HG03575 (cell line): ENCODE results near the gene PUS1.

Source experiments
- ATAC-seq: cut with Tn5 transposase; IDR thresholded peaks from one replicate; pipeline ENCODE4 v1.9.1; 2021; ENCODE audit not compliant: unreplicated experiment, insufficient number of reproducible peaks, low FRiP score; ENCODE audit errors: extremely low read depth

PUS1 gene

GRCh38 chr12:131927110-131928079 lies 1.7 kb upstream of the PUS1 start:
- ATAC-seq: no peak

DNA sequence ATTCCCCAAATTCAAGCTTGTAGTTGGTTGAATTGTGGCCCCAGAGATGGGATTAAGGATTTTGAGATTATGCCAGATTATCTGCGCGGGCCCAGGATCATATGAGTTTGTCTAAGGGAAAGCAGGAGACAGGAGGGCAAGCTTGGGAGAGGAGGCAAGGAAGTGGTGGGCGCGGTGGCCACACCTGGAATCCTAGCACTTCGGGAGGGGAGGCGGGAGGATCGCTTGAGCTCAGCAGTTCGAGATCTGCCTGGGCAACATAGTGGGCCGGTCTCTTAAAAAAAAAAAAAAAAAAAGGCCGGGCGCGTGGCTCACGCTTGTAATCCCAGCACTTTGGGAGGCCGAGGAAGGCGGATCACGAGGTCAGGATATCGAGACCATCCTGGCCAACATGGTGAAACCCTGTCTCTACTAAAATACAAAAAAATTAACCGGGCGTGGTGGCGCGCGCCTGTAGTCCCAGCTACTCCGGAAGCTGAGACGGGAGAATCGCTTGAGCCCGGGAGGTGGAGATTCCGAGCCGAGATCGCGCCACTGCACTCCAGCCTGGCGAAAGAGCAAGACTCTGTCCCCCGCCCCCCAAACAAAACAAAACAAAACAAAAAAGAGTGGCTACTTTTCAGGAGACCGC lies 881 bp upstream of the PUS1 start:
- no peak for ATAC-seq

DNA sequence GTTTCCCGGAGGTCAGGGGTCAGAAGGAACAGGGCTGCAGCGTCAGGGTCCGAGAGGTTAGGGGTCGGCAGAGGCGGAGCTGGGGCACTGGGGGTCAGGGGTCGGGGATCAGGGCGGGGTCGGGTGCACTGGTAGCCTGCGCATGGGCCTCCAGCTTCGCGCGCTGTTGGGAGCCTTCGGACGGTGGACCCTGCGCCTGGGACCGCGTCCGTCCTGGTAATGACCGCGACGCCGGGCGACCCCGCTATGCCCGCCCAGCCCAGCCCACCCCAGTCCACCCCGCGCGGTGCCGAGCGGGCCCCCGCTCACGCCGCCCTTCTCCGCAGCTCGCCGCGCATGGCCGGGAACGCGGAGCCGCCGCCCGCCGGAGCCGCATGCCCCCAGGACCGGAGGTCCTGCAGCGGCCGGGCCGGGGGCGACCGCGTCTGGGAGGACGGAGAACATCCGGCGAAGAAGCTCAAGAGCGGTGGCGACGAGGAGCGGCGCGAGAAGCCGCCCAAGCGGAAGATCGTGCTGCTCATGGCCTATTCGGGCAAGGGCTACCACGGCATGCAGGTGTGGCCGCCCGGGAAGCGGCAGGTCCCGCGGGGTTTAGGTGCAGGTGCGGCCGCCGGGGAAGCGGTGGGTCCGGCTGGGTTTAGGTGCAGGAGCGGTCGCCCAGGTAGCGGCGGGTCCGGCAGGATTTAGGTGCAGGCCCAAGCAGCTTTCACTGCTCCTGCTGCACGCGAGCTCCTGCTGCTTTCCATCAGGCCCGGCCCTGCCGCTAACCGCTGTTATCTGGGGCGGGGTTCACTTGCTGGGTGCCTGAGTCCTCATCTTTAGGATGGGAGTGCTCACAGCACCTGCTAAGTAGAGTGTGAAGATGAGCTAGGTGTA lies 743 bp downstream of the PUS1 start:
- no peak for ATAC-seq

GRCh38 chr12:131930510-131930909 lies 1.4 kb downstream of the PUS1 start:
- ATAC-seq: no peak

DNA sequence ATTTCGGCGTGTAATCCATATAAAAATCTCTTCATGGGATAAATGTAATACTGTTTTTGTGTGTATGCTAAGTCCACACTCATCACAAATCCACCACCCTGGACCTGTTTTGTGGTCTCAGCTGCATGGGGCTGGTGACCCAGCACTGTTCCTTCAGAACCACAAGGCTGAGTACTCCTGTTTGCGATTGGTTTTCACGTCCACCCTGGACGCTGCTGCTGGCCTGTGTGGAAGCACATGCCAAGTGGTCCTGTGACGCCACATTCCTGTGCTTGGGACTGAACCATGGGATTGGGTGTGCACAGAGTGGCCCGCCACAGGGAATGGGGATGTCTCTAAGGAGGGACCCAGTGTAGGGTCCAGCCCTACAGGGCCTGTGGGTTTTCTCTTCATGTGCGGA lies 4.3 kb downstream of the PUS1 start:
- ATAC-seq: no peak

- ATAC-seq: no peak
These were observed 5.5 kb downstream of the PUS1 start for GRCh38 chr12:131934535-131934934.

GRCh38 chr12:131938082-131938481 lies 9.0 kb downstream of the PUS1 start:
- ATAC-seq: no peak

GRCh38 chr12:131939007-131939406 lies 9.9 kb downstream of the PUS1 start:
- no peak for ATAC-seq

GRCh38 chr12:131940141-131940547 lies 11.1 kb downstream of the PUS1 start:
- no peak for ATAC-seq

DNA sequence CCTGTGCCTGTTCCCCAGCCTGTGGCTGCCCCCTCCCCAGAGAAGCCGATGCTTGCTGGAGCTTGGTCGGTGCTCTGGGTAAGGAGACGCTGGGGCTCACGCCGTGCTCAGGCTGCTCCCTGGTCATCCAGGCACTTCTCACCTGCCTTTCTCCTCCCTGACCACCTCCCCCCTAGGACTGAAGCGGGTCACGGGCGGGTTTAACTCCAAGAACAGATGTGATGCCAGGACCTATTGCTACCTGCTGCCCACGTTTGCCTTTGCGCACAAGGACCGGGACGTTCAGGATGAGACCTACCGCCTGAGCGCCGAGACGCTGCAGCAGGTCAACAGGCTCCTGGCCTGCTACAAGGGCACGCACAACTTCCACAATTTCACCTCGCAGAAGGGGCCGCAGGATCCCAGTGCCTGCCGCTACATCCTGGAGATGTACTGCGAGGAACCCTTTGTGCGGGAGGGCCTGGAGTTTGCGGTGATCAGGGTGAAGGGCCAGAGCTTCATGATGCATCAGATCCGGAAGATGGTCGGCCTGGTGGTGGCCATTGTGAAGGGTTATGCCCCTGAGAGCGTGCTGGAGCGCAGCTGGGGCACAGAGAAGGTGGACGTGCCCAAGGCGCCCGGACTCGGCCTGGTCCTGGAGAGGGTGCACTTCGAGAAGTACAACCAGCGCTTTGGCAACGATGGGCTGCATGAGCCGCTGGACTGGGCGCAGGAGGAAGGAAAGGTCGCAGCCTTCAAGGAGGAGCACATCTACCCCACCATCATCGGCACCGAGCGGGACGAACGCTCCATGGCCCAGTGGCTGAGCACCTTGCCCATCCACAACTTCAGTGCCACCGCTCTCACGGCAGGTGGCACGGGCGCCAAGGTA lies 12.3 kb downstream of the PUS1 start:
- no peak for ATAC-seq

GRCh38 chr12:131941987-131942341 lies 12.9 kb downstream of the PUS1 start:
- no peak for ATAC-seq

GRCh38 chr12:131942671-131943070 lies 13.6 kb downstream of the PUS1 start:
- ATAC-seq: no peak

GRCh38 chr12:131943389-131943788 lies 14.3 kb downstream of the PUS1 start:
- no peak for ATAC-seq

GRCh38 chr12:131943876-131944275 lies 14.8 kb downstream of the PUS1 start:
- no peak for ATAC-seq

GRCh38 chr12:131944601-131945251 lies 15.7 kb downstream of the PUS1 start:
- ATAC-seq: no peak

- no peak for ATAC-seq
These were observed 17.7 kb downstream of the PUS1 start for GRCh38 chr12:131946757-131947156.

GRCh38 chr12:131947482-131948027 lies 18.5 kb downstream of the PUS1 start:
- no peak for ATAC-seq

- ATAC-seq: no peak
These were observed 19.2 kb downstream of the PUS1 start for GRCh38 chr12:131948166-131948712.
